Mesendoderm (in vitro differentiated cells): Measurements from ENCODE around the gene SHC2.

Experiments
- DNase-seq: peaks from one replicate; pipeline ENCODE4 v3.0.0; 2013
- H2AK5ac ChIP-seq: 2 replicates; pipeline ENCODE4 v1.6.1; 2013; ENCODE audit warnings: low read length, inconsistent platforms
- H2BK120ac ChIP-seq: 2 replicates; pipeline ENCODE4 v1.6.1; 2013; ENCODE audit warnings: low read depth, mild to moderate bottlenecking, low read length, moderate library complexity, mixed read lengths
- H2BK15ac ChIP-seq: replicated peaks from 2 replicates; pipeline ENCODE4 v1.6.1; 2013; ENCODE audit warnings: low read depth, mild to moderate bottlenecking, moderate library complexity
- H2BK5ac ChIP-seq: 2 replicates; pipeline ENCODE4 v1.6.1; 2013; ENCODE audit warnings: low read length, inconsistent platforms
- H3K18ac ChIP-seq: 2 replicates; pipeline ENCODE4 v1.6.1; 2013; ENCODE audit warnings: mild to moderate bottlenecking, low read length, mixed read lengths
- H3K23ac ChIP-seq: one replicate; pipeline ENCODE4 v1.6.1; 2013; ENCODE audit warnings: low read length
- H3K27ac ChIP-seq: 2 replicates; pipeline ENCODE4 v1.5.1; 2013; ENCODE audit warnings: low read depth, mild to moderate bottlenecking, inconsistent platforms, low read length, moderate library complexity
- H3K27me3 ChIP-seq: 2 replicates; pipeline ENCODE4 v1.6.1; 2013; ENCODE audit warnings: low read length, control low read depth, mild to moderate bottlenecking, inconsistent platforms; ENCODE audit not compliant: insufficient read depth, poor library complexity
- H3K36me3 ChIP-seq: 2 replicates; pipeline ENCODE4 v1.6.1; 2013; ENCODE audit warnings: low read length, inconsistent platforms; ENCODE audit not compliant: control insufficient read depth, insufficient read depth
- H3K4ac ChIP-seq: one replicate; pipeline ENCODE4 v1.6.1; 2013; ENCODE audit warnings: low read depth, mild to moderate bottlenecking, low read length, moderate library complexity
- H3K4me1 ChIP-seq: 2 replicates; pipeline ENCODE4 v1.6.1; 2013; ENCODE audit warnings: low read depth, low read length, inconsistent platforms; ENCODE audit not compliant: control insufficient read depth
- H3K4me2 ChIP-seq: 2 replicates; pipeline ENCODE4 v1.6.1; 2013; ENCODE audit warnings: low read length
- H3K4me3 ChIP-seq: 2 replicates; pipeline ENCODE4 v1.5.1; 2013; ENCODE audit warnings: mild to moderate bottlenecking, low read length
- H3K56ac ChIP-seq: one replicate; pipeline ENCODE4 v1.6.1; 2013; ENCODE audit warnings: low read length
- H3K79me1 ChIP-seq: 2 replicates; pipeline ENCODE4 v1.6.1; 2013; ENCODE audit warnings: low read length, inconsistent platforms
- H3K79me2 ChIP-seq: 2 replicates; pipeline ENCODE4 v1.6.1; 2013; ENCODE audit warnings: mild to moderate bottlenecking, low read length; ENCODE audit not compliant: control insufficient read depth, insufficient read depth
- H3K9ac ChIP-seq: 2 replicates; pipeline ENCODE4 v1.6.1; 2013; ENCODE audit warnings: low read length, inconsistent platforms
- H4K5ac ChIP-seq: one replicate; pipeline ENCODE4 v1.6.1; 2013; ENCODE audit warnings: low read length
- H4K8ac ChIP-seq: one replicate; pipeline ENCODE4 v1.6.1; 2013; ENCODE audit warnings: low read depth, mild to moderate bottlenecking, control low read depth, low read length, moderate library complexity
- WGBS: extraction: QIAGEN DNeasy Blood & Tissue Kit; methylation state at CpG from one replicate; pipeline ENCODE4 v1.1.7; 2013; ENCODE audit warnings: low lambda C conversion rate, missing lambda C conversion rate; ENCODE audit not compliant: insufficient coverage; ENCODE audit errors: extremely low coverage; 5-methylcytosine and 5-hydroxymethylcytosine counted together

SHC2 gene

DNA sequence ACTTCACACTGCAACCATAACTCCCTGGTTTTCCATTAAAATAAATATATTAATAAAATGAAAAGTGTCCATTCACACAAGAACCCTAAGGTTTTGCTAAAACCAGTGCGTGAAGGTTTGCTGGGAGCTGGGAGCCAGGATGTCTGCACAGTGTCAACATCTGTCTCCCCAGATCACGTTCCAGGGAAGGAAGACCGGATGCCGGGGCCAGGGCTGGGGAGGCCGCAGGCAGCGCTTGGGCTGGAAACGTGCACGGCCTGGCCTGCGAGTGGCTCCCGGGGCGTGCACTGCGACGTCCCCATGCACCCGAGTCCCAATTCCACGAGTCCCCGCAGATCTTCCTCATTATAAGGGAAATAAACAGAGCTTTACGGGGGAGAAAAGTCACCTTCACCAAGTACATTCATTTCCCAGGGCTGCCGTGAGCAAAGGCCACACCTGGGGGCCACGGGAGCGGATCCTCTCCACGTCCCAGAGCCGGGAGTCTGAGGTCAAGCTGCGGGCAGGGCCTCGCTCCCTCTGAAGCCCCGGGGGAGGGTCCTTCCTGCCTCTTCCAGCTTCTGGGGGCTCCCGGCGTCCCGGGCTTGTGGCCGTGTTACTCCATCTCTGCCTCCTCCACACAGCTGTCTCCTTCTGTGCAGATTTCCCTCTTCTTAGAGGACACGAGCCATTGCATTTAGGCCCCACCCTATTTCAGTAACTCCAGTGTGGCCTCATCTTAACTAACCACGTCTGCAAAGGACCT lies 12.8 kb downstream of the SHC2 start:
- Histone ChIP-seq H2AK5ac (no peak overlapping the region), H2BK120ac (no peak overlapping the region), H3K9ac (no peak overlapping the region), H2BK15ac (no peak overlapping the region), H3K23ac (no peak overlapping the region), H3K56ac (no peak overlapping the region), H4K5ac (no peak overlapping the region), H3K4ac (no peak overlapping the region), H4K8ac (no peak overlapping the region), H3K27me3 (no peaks in the 10 kb centered on the region), H3K18ac (no peak overlapping the region), H3K4me2 (no peak overlapping the region), H3K4me3 (no peak overlapping the region), H3K27ac (no peak overlapping the region), H3K79me1 (no peaks in the 10 kb centered on the region), H3K4me1 (no peaks in the 10 kb centered on the region), H3K79me2 (no peaks in the 10 kb centered on the region), H2BK5ac (no peak overlapping the region), H3K36me3 (no peaks in the 10 kb centered on the region)
- WGBS, result no CpG with 5 or more reads among the region's 31 CpGs
- no peak for DNase-seq

DNA sequence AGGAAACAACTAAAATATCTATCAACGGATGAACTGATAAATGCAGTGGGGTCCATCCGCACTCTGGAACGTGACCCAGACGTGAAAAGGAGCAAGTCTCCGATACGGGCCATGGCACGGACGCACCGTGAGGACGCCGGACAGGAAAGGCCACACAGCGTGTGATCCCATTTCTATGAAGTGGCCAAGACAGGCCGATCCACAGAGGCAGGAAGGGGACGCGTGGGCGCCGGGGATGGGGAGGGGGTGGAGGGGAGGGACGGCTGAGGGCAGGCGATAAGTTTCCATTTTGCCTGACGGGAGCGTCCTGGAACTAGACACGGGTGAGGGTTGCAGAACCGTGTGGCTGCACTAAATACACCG lies 13.8 kb downstream of the SHC2 start:
- Histone ChIP-seq H3K23ac (no peak overlapping the region), H3K4ac (no peak overlapping the region), H3K79me1 (no peaks in the 10 kb centered on the region), H4K5ac (no peak overlapping the region), H4K8ac (no peak overlapping the region), H2AK5ac (no peak overlapping the region), H3K18ac (no peak overlapping the region), H3K27me3 (no peaks in the 10 kb centered on the region), H3K79me2 (no peaks in the 10 kb centered on the region), H2BK5ac (no peak overlapping the region), H3K4me3 (no peak overlapping the region), H2BK15ac (no peak overlapping the region), H3K4me1 (no peaks in the 10 kb centered on the region), H3K4me2 (no peak overlapping the region), H3K9ac (no peak overlapping the region), H2BK120ac (no peak overlapping the region), H3K56ac (no peak overlapping the region), H3K27ac (no peak overlapping the region), H3K36me3 (no peaks in the 10 kb centered on the region)
- DNase-seq, result no peak
- no CpG with 5 or more reads among the region's 24 CpGs for WGBS

DNA sequence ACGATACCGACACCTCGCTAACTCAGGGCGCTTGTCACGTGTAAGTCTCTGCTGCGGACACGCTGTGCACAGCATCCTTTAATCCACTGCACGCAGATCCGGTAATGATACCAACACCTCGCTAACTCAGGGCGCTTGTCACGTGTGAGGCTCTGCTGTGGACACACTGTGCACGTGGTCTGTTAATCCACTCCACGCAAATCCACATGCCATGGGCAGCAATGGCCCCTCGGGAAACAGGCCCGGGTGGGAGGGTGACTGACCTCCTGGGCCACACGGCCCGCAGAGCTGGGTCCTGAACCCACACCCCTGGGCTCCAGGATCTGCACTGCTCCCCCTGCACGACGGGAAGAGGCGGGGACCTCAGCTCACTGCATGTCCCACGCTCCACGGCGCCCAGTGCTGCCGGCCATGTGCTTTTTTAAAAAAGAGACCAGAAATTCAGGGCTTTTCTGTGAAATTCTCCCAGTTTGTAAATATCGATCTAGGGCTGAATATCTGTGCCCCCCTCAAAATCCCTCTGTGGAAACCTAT lies 16.1 kb downstream of the SHC2 start:
- no peak overlapping the region for H2BK120ac ChIP-seq
- H4K5ac ChIP-seq, result no peak overlapping the region
- DNase-seq, result no peak
- H3K4me2 ChIP-seq, result no peak overlapping the region
- no peak overlapping the region for H2BK5ac ChIP-seq
- H3K23ac ChIP-seq, result no peak overlapping the region
- no CpG with 5 or more reads among the region's 26 CpGs for WGBS
- no peaks in the 10 kb centered on the region for H3K27me3 ChIP-seq
- no peak overlapping the region for H3K56ac ChIP-seq
- no peak overlapping the region for H2AK5ac ChIP-seq
- H3K36me3 ChIP-seq, result no peaks in the 10 kb centered on the region
- H3K18ac ChIP-seq, result no peak overlapping the region
- no peaks in the 10 kb centered on the region for H3K79me2 ChIP-seq
- no peak overlapping the region for H3K4me3 ChIP-seq
- H3K27ac ChIP-seq, result no peak overlapping the region
- H4K8ac ChIP-seq, result no peak overlapping the region
- no peaks in the 10 kb centered on the region for H3K79me1 ChIP-seq
- no peak overlapping the region for H3K4ac ChIP-seq
- no peaks in the 10 kb centered on the region for H3K4me1 ChIP-seq
- no peak overlapping the region for H2BK15ac ChIP-seq
- H3K9ac ChIP-seq, result no peak overlapping the region

DNA sequence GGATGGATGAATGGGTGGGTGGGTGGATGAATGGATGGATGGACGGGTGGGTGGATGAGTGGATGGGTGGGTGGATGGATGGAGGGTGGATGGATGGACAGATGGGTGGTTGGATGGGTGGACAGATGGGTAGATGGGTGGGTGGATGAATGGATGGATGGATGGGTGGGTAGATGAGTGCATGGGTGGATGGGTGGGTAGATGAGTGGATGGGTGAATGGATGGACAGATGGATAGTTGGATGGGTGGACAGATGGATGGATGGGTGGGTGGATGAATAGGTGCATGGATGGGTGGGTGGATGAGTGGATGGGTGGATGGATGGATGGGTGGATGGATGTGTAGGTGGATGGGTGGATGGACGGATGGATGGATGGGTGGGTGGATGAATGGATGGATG lies 17.8 kb downstream of the SHC2 start:
- no peaks in the 10 kb centered on the region for H3K4me1 ChIP-seq
- DNase-seq, result no peak
- no peaks in the 10 kb centered on the region for H3K79me2 ChIP-seq
- H3K23ac ChIP-seq, result no peak overlapping the region
- no peak overlapping the region for H3K9ac ChIP-seq
- H2BK120ac ChIP-seq, result no peak overlapping the region
- H4K8ac ChIP-seq, result no peak overlapping the region
- no peak overlapping the region for H3K4ac ChIP-seq
- no peaks in the 10 kb centered on the region for H3K36me3 ChIP-seq
- H3K27ac ChIP-seq, result no peak overlapping the region
- no CpG with 5 or more reads among the region's 2 CpGs for whole genome bisulfite sequencing
- no peak overlapping the region for H2BK5ac ChIP-seq
- no peak overlapping the region for H3K56ac ChIP-seq
- no peak overlapping the region for H4K5ac ChIP-seq
- H3K27me3 ChIP-seq, result no peaks in the 10 kb centered on the region
- H3K79me1 ChIP-seq, result no peaks in the 10 kb centered on the region
- no peak overlapping the region for H3K4me3 ChIP-seq
- H3K4me2 ChIP-seq, result no peak overlapping the region
- no peak overlapping the region for H2BK15ac ChIP-seq
- no peak overlapping the region for H2AK5ac ChIP-seq
- no peak overlapping the region for H3K18ac ChIP-seq

DNA sequence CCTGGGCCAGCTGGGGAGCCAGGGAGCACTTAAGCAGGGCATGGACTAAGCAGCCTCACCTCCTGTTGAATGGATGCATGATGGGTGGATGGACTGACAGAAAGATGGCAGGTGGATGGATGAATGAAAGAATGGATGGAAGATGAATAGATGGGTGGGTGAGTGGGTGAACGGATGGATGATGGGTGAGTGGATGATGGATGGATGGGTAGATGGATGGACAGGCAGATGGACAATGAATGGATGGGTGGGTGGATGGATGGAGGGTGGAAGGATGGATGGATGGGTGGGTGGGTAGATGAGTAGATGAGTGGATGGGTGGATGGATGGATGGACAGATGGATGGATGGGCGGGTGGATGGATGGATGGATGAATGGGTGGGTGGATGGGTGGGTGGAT lies 18.7 kb downstream of the SHC2 start:
- H3K23ac ChIP-seq, result no peak overlapping the region
- H3K4me1 ChIP-seq, result no peaks in the 10 kb centered on the region
- no peak overlapping the region for H3K27ac ChIP-seq
- no peak overlapping the region for H2AK5ac ChIP-seq
- no peak overlapping the region for H3K4me3 ChIP-seq
- no peaks in the 10 kb centered on the region for H3K36me3 ChIP-seq
- H3K4me2 ChIP-seq, result no peak overlapping the region
- no peak overlapping the region for H2BK5ac ChIP-seq
- H4K8ac ChIP-seq, result no peak overlapping the region
- H4K5ac ChIP-seq, result no peak overlapping the region
- no peak overlapping the region for H3K56ac ChIP-seq
- H3K9ac ChIP-seq, result no peak overlapping the region
- H3K4ac ChIP-seq, result no peak overlapping the region
- WGBS, result 100% methylated on average over 1 of the region's 2 CpGs
- H2BK120ac ChIP-seq, result no peak overlapping the region
- H2BK15ac ChIP-seq, result no peak overlapping the region
- no peak for DNase-seq
- H3K79me1 ChIP-seq, result no peaks in the 10 kb centered on the region
- H3K79me2 ChIP-seq, result no peaks in the 10 kb centered on the region
- no peak overlapping the region for H3K18ac ChIP-seq
- H3K27me3 ChIP-seq, result no peaks in the 10 kb centered on the region
